HUES6 (cell line): ENCODE data around the gene LHFPL2.
"Not testable (repeated sequence)": the region's sequence is repeated elsewhere in the genome, so short reads cannot be mapped to it uniquely, and the experiment has no call there.

Source experiments
- H3K27ac ChIP-seq: 2 replicates; pipeline ENCODE4 v1.7.0; 2013; ENCODE audit warnings: low read depth, mild to moderate bottlenecking, low read length, inconsistent platforms
- H3K27me3 ChIP-seq: 2 replicates; pipeline ENCODE4 v1.6.1; 2013; ENCODE audit warnings: low read length; ENCODE audit not compliant: control insufficient read depth, insufficient read depth
- H3K36me3 ChIP-seq: 2 replicates; pipeline ENCODE4 v1.6.1; 2013; ENCODE audit warnings: low read length; ENCODE audit not compliant: control insufficient read depth, insufficient read depth
- H3K4me1 ChIP-seq: 2 replicates; pipeline ENCODE4 v1.6.1; 2013; ENCODE audit warnings: low read length; ENCODE audit not compliant: control insufficient read depth, insufficient read depth
- H3K4me3 ChIP-seq: 2 replicates; pipeline ENCODE4 v1.5.1; 2013; ENCODE audit warnings: low read depth, low read length
- H3K9ac ChIP-seq: one replicate; pipeline ENCODE4 v1.6.1; 2013; ENCODE audit warnings: mild to moderate bottlenecking, low read length
- H3K9me3 ChIP-seq: 2 replicates; pipeline ENCODE4 v1.6.1; 2013; ENCODE audit warnings: low read depth, low read length; ENCODE audit not compliant: control insufficient read depth, insufficient read depth

Gene LHFPL2, protein sequence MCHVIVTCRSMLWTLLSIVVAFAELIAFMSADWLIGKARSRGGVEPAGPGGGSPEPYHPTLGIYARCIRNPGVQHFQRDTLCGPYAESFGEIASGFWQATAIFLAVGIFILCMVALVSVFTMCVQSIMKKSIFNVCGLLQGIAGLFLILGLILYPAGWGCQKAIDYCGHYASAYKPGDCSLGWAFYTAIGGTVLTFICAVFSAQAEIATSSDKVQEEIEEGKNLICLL

DNA sequence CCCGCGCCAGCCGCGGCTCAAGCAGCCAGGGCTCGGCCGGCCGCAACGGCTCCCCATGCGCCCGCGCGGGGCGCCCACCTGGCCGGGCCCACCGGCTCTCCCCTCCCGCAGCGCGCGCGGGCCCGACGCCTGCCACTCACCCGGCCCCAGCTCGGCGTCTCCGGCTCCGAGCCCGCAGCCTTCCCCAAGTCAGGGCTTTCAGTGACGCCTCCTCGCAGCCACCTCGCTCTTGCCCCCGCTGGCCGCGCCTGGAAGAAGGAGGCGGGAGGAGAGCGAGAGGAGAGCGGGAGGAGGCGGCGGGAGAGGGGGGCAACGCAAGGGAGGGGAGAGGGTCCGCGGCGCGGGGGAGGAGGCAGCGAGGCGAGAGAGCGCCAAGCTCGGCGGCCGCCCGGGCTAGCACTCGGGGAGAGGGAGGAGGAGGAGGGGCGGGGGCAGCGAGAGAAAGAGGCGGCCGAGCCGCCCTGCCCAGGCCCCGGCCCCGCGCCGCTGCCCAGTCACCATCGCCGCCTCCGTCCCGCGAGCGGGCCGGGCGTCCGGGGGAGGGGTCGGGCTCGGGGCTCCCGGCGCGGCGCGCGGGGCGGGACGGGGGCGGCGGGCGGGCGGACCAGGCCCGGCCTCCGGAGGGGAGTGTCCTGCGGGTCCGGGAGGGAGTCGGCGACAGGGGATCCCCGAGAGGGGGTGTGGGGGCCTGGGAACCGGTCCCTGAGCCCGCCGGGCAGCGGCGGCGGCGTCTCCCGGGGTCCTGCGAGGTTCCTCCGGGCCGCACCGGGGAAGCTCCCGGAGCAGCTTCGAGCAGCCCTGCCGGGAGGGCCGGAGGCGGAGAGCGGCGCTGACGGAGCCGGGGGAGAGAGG is at the start of gene LHFPL2:
LHFPL2 (minus strand) TSS at position 414 of the 852 bp plus-strand sequence. CDS start 138,559 bp downstream, outside the sequence.
- Histone ChIP-seq H3K9me3 (no peaks in the 10 kb centered on the region), H3K27me3 (no peaks in the 10 kb centered on the region), H3K4me3 (peak within 1 kb of the TSS; percentile 89), H3K4me1 (peaks cover 22% of the 10 kb centered on the region), H3K27ac (peak within 1 kb of the TSS; percentile 69; the same call in 1 of the 2 replicates), H3K36me3 (0 out of 2 replicates have a peak, but pooled peaks cover 5% of the 10 kb centered on the region), H3K9ac (peak within 1 kb of the TSS; percentile 83)

DNA sequence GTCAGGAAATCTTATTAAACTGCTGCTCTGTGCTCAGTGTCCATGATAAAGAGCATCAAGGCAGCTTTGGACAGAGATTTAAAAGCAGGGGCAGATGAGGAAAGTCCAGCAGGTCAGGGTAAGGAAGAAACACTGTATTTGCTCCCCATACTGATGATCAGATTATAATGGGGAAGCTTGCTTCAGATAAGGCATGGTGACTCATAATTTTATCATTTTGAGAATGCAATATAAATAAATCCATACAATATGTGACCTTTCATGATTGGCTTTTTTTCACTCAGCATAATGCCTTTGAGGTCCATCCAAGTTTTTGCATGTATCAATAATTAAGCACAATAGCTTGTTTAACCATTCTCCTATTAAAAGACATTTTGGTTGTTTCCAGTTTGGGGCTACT is 48.1 kb upstream of the LHFPL2 start:
- Histone ChIP-seq H3K9ac (no peak overlapping the region), H3K4me3 (no peak overlapping the region), H3K36me3 (no peaks in the 10 kb centered on the region), H3K4me1 (no peaks in the 10 kb centered on the region), H3K27me3 (no peaks in the 10 kb centered on the region), H3K27ac (no peak overlapping the region), H3K9me3 (peaks cover 18% of the 10 kb centered on the region)

DNA sequence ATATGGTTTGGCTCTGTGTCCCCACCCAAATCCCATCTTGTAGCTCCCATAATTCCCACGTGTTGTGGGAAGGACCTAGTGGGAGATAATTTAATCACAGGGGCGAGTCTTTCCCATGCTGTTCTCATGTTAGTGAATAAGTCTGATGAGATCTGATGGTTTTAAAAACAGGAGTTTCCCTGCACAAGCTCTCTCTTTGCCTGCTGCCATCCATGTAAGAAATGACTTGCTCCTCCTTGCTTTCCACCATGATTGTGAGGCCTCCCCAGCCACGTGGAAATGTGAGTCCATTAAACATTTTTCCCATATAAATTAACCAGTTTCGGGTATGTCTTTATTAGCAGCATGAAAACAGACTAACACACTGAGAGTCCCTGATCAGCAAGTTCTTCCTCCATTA is 47.5 kb upstream of the LHFPL2 start:
- not testable (repeated sequence) for H3K27me3 ChIP-seq, H3K27ac ChIP-seq, H3K4me1 ChIP-seq, H3K9ac ChIP-seq, H3K36me3 ChIP-seq, H3K4me3 ChIP-seq
- H3K9me3 ChIP-seq: peaks cover 18% of the 10 kb centered on the region

DNA sequence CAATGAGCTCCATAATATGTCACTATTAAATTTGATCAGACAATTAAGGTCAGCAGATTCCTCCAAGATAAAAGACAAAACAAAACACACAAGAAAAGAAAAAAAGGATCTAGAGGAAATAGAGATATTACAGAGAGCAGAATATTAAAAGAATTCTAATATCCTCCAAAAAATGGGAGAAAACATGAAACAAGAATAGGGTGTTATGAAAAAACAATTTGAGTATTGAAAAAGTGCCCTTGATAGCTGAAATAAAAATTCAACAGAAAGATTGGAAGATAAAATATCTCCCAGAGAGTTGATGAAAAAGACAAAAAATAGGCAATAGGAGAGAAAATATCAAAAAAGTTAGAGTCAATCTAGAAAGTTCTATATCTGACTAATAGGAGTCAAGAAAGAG is 44.8 kb upstream of the LHFPL2 start:
- no peaks in the 10 kb centered on the region for H3K36me3 ChIP-seq
- H3K4me1 ChIP-seq: peaks cover 14% of the 10 kb centered on the region
- H3K4me3 ChIP-seq: no peak overlapping the region
- H3K9ac ChIP-seq: no peak overlapping the region
- no peaks in the 10 kb centered on the region for H3K27me3 ChIP-seq
- no peak overlapping the region for H3K27ac ChIP-seq
- peaks cover 18% of the 10 kb centered on the region for H3K9me3 ChIP-seq

DNA sequence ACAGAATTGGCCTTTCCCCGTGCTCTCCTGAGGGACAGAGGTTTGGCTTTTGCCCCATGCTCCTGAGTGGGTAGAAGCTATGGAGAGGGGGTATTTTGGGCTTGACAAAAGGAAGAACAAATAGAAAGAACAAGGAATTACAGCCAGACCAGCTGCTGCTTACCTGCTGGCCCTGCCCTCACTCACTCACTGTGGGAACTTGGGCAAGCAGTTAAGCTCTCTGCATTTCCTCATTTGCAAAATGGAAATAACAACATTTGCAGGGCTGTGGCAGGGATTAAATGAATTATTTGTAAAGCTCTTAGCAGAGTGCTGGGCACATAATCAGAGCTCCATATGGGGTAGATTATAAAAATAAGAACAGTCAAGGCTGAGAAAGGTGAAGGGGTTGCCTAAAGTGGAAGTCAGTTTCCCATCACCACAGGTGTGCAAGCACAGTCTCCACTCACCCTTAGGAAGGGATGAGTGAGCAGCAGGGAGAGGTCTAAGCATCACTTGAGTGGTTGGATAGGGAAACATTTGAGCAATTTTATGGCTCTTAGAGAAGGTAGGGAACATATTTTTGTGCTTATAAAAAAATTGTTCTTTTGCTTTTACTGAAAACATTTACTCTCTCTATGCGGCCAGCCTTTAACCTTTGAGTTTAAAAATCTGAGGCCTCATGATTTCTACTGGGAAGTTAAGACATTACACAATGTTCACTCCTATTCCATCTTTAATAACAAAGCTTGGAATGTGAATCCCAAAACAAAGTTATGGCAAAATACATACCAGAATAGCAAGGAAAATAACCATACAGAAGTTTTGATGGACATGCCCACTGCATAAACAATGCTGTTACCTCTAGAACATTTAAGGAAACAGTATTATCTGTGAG is 42.8 kb upstream of the LHFPL2 start:
- Histone ChIP-seq H3K27me3 (no peaks in the 10 kb centered on the region), H3K4me1 (peaks cover 14% of the 10 kb centered on the region), H3K9ac (no peak overlapping the region), H3K36me3 (no peaks in the 10 kb centered on the region), H3K27ac (no peak overlapping the region), H3K9me3 (peaks cover 13% of the 10 kb centered on the region), H3K4me3 (no peak overlapping the region)

DNA sequence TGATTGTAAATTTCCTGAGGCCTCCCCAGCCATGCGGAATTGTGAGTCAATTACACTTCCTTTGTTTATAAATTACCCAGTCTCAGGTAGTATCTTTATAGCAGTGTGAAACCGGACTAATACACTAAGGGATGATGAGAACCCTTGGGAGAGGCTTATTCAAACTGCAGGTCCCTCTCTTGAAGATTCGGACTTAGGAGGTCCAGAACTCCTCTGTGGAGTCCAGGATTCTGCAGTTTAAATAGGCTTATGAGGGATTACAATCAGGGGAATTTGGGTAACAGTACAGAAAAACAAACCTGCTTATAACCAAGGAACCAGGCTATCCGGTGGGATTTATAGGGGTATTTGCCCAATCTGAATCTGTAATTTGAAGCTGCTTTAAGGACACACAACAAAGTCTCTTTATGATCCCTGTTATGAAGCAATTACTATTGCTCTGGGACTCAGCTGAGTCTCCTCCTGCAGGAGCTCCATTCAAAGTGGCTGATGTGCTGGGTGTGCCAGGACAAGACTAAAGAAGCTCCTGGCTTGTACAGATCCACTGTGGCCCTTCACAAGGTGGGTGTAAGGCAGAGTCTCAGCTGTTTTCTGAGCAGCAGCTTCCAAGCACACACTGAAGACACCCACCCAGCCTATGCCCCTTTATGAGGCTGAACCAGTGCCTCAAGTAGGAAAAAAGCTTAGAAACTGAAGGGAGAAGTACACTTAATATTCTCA is 41.8 kb upstream of the LHFPL2 start:
- Histone ChIP-seq H3K36me3 (no peaks in the 10 kb centered on the region), H3K27me3 (no peaks in the 10 kb centered on the region), H3K4me1 (peaks cover 14% of the 10 kb centered on the region), H3K9ac (no peak overlapping the region), H3K4me3 (no peak overlapping the region), H3K9me3 (peaks cover 6% of the 10 kb centered on the region), H3K27ac (no peak overlapping the region)

DNA sequence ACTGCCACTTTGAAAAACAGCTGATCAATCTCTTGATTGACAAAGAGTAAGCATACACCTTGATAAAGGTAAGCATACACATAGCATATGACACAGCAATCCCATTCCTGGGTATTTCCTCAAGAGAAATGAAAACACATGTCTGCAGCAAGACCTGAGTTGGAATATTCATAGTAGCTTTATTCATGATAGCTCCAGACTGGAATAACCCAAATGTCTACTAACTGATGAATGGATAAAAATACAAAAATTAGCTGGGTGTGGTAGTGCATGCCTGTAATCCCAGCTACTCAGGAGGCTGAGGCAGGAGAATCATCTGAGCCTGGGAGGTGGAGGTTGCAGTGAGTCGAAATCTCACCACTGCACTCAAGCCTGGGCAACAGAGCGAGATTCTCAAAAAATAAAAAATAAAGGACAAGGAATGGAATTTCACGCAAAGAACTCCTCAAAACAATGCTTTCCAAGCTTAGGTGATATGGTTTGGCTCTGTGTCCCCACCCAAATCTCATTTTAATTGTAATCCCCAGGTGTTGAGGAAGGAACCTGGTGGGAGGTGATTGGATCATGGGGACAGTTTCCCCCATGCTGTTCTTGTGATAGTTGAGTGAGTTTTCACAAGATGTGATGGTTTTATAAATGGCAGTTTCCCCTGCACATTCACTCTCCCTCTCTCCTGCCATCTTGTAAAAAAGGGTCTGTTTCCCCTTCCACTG is 41.1 kb upstream of the LHFPL2 start:
- Histone ChIP-seq H3K27me3 (no peaks in the 10 kb centered on the region), H3K9me3 (peaks cover 3% of the 10 kb centered on the region; the same call in 1 of the 2 replicates), H3K4me1 (peaks cover 14% of the 10 kb centered on the region), H3K9ac (no peak overlapping the region), H3K36me3 (no peaks in the 10 kb centered on the region), H3K4me3 (no peak overlapping the region), H3K27ac (no peak overlapping the region)

DNA sequence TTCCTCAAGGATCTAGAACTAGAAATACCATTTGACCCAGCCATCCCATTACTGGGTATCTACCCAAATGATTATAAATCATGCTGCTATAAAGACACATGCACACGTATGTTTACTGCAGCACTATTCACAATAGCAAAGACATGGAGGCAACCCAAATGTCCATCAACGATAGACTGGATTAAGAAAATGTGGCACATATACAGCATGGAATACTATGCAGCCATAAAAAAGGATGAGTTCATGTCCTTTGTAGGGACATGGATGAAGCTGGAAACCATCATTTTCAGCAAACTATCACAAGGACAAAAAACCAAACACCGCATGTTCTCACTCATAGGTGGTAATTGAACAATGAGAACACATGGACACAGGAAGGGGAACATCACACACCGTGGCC is 38.9 kb upstream of the LHFPL2 start:
- not testable (repeated sequence) for H3K4me3 ChIP-seq, H3K9me3 ChIP-seq, H3K27me3 ChIP-seq, H3K9ac ChIP-seq, H3K36me3 ChIP-seq, H3K27ac ChIP-seq
- H3K4me1 ChIP-seq: peaks cover 14% of the 10 kb centered on the region

DNA sequence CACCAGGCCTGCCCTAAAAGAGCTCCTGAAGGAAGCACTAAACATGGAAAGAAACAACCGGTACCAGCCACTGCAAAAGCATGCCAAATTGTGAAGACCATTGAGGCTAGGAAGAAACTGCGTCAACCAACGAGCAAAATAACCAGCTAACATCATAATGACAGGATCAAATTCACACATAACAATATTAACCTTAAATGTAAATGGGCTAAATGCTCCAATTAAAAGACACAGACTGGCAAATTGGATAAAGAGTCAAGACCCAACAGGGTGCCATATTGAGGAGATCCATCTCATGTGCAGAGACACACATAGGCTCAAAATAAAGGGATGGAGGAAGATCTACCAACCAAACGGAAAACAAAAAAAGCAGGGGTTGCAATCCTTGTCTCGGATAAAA is 35.3 kb upstream of the LHFPL2 start:
- peaks cover 14% of the 10 kb centered on the region for H3K9me3 ChIP-seq
- not testable (repeated sequence) for H3K27me3 ChIP-seq, H3K9ac ChIP-seq, H3K27ac ChIP-seq, H3K36me3 ChIP-seq, H3K4me1 ChIP-seq, H3K4me3 ChIP-seq

DNA sequence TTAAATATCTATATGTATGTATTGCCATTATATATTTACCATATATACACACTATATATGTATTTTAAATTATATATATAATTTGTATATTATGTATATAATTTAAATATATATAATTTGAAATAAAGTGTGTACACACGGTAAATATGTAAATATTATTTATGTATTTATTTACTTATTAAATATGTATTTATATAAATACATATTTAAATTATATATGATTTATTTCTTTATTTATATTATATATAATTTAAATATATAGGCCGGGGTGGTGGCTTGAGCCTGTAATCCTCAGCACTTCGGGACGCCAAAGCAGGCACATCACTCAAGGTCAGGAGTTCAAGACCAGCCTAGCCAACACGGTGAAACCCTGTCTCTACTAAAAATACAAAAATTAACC is 31.3 kb upstream of the LHFPL2 start:
- H3K27ac ChIP-seq: no peak overlapping the region
- H3K9me3 ChIP-seq: peaks cover 14% of the 10 kb centered on the region
- H3K4me3 ChIP-seq: no peak overlapping the region
- H3K4me1 ChIP-seq: no peaks in the 10 kb centered on the region
- H3K36me3 ChIP-seq: no peaks in the 10 kb centered on the region
- H3K9ac ChIP-seq: no peak overlapping the region
- H3K27me3 ChIP-seq: no peaks in the 10 kb centered on the region
